ENCODE data around the gene IL17RD. TPM values are rescaled to one million over a fixed set of nuclear protein-coding genes. Genes with fewer than 3 reads are reported as not detected.

IL17RD gene
- total RNA-seq, 1 experiment from 2014 or later: 8.3 TPM

GRCh38 chr3:57110798-57111197 is 54.4 kb downstream of the IL17RD start:
- Histone ChIP-seq H3K9me2 (ENCODE audit: insufficient read depth) (no peaks in the 10 kb centered on the region), H3K79me2 (ENCODE audit: low read depth) (no peaks in the 10 kb centered on the region), H2AFZ (no peak overlapping the region), H3K9me3 (ENCODE audit: insufficient read depth, low read depth) (no peaks in the 10 kb centered on the region), H3K4me2 (no peak overlapping the region), H3K27ac (no peak overlapping the region), H3K27me3 (ENCODE audit: insufficient read depth, low read depth) (no peaks in the 10 kb centered on the region), H3K4me1 (replicated peaks; ENCODE audit: insufficient read depth) (no peaks in the 10 kb centered on the region), H3F3A (ENCODE audit: insufficient read depth, low read depth) (no peaks in the 10 kb centered on the region), H3K4me3 (no peak overlapping the region), H3K36me3 (ENCODE audit: low read depth) (no peaks in the 10 kb centered on the region), H4K20me1 (ENCODE audit: insufficient read depth) (no peaks in the 10 kb centered on the region)
- ChIA-PET CTCF (no interaction called here), POLR2A (ENCODE audit: unreplicated experiment) (no interaction called here)
- no TSS peak for BruUV-seq (replicated peaks)
- TF ChIP-seq EZH2 (IDR thresholded peaks at IDR 0.05; ENCODE audit: low read depth): no peak
- TF ChIP-seq CTCF (conservative IDR thresholded peaks at IDR 0.05): no peak
- intact Hi-C loops (cut with micrococcal nuclease; ENCODE audit: unreplicated experiment): no loop called here
- DNase-seq: no peak

- ChIA-PET POLR2A (ENCODE audit: unreplicated experiment) (no interaction called here), CTCF (interaction anchor here (0.5 kb wide), 1 partner anchor 115 kb away, joined by 7 read pairs; no protein-coding TSS in a partner anchor)
- Histone ChIP-seq H3K79me2 (ENCODE audit: low read depth) (no peaks in the 10 kb centered on the region), H3F3A (ENCODE audit: insufficient read depth, low read depth) (no peaks in the 10 kb centered on the region), H4K20me1 (ENCODE audit: insufficient read depth) (no peaks in the 10 kb centered on the region), H3K4me1 (replicated peaks; ENCODE audit: insufficient read depth) (no peaks in the 10 kb centered on the region), H3K9me2 (ENCODE audit: insufficient read depth) (no peaks in the 10 kb centered on the region), H3K36me3 (ENCODE audit: low read depth) (no peaks in the 10 kb centered on the region), H3K4me3 (no peak overlapping the region), H3K9me3 (ENCODE audit: insufficient read depth, low read depth) (no peaks in the 10 kb centered on the region), H2AFZ (no peak overlapping the region), H3K4me2 (no peak overlapping the region), H3K27ac (no peak overlapping the region), H3K27me3 (ENCODE audit: insufficient read depth, low read depth) (no peaks in the 10 kb centered on the region)
- no peak for DNase-seq
- intact Hi-C loops (cut with micrococcal nuclease; ENCODE audit: unreplicated experiment): no loop called here
- BruUV-seq (replicated peaks): no TSS peak
- no peak for TF ChIP-seq EZH2 (IDR thresholded peaks at IDR 0.05; ENCODE audit: low read depth)
- no peak for TF ChIP-seq CTCF (conservative IDR thresholded peaks at IDR 0.05)
Observed at GRCh38 chr3:57110214-57110613, 54.9 kb downstream of the IL17RD start.

- Histone ChIP-seq H3K4me3 (no peak overlapping the region), H2AFZ (no peak overlapping the region), H3K4me2 (no peak overlapping the region), H3K36me3 (ENCODE audit: low read depth) (no peaks in the 10 kb centered on the region), H3K27ac (no peak overlapping the region), H3K9me2 (ENCODE audit: insufficient read depth) (no peaks in the 10 kb centered on the region), H3F3A (ENCODE audit: insufficient read depth, low read depth) (no peaks in the 10 kb centered on the region), H3K79me2 (ENCODE audit: low read depth) (no peaks in the 10 kb centered on the region), H3K27me3 (ENCODE audit: insufficient read depth, low read depth) (no peaks in the 10 kb centered on the region), H4K20me1 (ENCODE audit: insufficient read depth) (no peaks in the 10 kb centered on the region), H3K9me3 (ENCODE audit: insufficient read depth, low read depth) (no peaks in the 10 kb centered on the region), H3K4me1 (replicated peaks; ENCODE audit: insufficient read depth) (no peaks in the 10 kb centered on the region)
- TF ChIP-seq CTCF (conservative IDR thresholded peaks at IDR 0.05): no peak
- TF ChIP-seq EZH2 (IDR thresholded peaks at IDR 0.05; ENCODE audit: low read depth): no peak
- intact Hi-C loops (cut with micrococcal nuclease; ENCODE audit: unreplicated experiment): loop anchor here (10.0 kb wide), 1 partner anchor 115 kb away; the partner anchor contains the start of gene APPL1
- ChIA-PET CTCF (no interaction called here), POLR2A (ENCODE audit: unreplicated experiment) (no interaction called here)
- BruUV-seq (replicated peaks): no TSS peak
- no peak for DNase-seq
Observed at GRCh38 chr3:57109437-57110199, 55.5 kb downstream of the IL17RD start.
